ENCODE measurements around the gene PIK3R5. TPM values are rescaled to one million over a fixed set of nuclear protein-coding genes. Genes with fewer than 3 reads are reported as not detected.
A peak's percentile ranks its signal among the peaks of the same experiment; 100 is the strongest.

Gene PIK3R5
- polyA plus RNA-seq, 3 donors = 32.1 to 127 (median 47.5) TPM

DNA sequence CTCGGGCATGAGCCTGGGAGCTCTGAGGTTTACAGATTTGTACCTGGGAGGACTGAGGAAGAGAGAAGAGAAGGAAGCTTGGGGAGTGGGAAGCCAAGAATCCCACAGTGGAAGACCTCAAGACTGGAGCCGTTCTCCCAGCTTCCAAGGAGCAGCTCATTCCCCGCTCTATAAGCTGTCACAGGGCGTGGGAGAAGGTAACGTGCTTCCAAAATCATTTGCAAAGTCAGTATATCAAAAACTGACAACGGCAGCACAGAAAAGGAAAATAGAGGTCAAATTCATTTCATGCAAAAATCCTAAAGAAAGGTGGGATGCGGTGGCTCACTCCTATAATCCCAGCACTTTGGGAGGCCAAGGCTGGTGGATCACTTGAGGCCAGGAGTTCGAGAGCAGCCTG, 7.8 kb downstream of the PIK3R5 start:
- peaks cover 20 to 41% of the 10 kb centered on the region in 2 donors for H3K36me3 ChIP-seq (replicated peaks in 1 of 2; ENCODE audit: control insufficient read depth in 1 of 2, insufficient read depth in 2 of 2, low read length in 2 of 2)
- WGBS (ENCODE audit: insufficient coverage) = 97% methylated on average over 7 of the region's 8 CpGs
- intact Hi-C loops (cut with micrococcal nuclease) = no loop called here
- Mint-ChIP-seq H3K36me3 (peaks cover 78 to 83% of the 10 kb centered on the region in 2 donors), H3K4me1 (peaks cover 96% of the 10 kb centered on the region), H3K4me3 (no peak overlapping the region), H3K27ac (peak overlapping the region in 5 of 7 donors; percentile 28 to 100 (median 100)), H3K9me3 (no peaks in the 10 kb centered on the region), H3K27me3 (ENCODE audit: low read depth in 3 of 3) (peaks cover 0 to 1% (median 0%) of the 10 kb centered on the region in 3 donors)
- no peak overlapping the region for H3K4me3 ChIP-seq (replicated peaks in 1 of 3; ENCODE audit: low read depth in 2 of 3, low read length in 3 of 3)
- H2AFZ ChIP-seq (ENCODE audit: insufficient read depth, low read depth, low read length, poor library complexity, severe bottlenecking) = no peak overlapping the region
- TF ChIP-seq CTCF (IDR thresholded peaks at IDR 0.05) = no peak
- no peak overlapping the region for H3K4me2 ChIP-seq (replicated peaks; ENCODE audit: extremely low read depth, low read length, poor library complexity, severe bottlenecking)
- H3K79me2 ChIP-seq (ENCODE audit: insufficient read depth, low read length) = peaks cover 92% of the 10 kb centered on the region
- H3K27me3 ChIP-seq (ENCODE audit: control insufficient read depth in 2 of 2, insufficient read depth in 2 of 2, low read length in 2 of 2) = no peaks in the 10 kb centered on the region
- no peak overlapping the region for H3K27ac ChIP-seq (ENCODE audit: low read depth in 1 of 2, low read length in 2 of 2)
- no peaks in the 10 kb centered on the region for H3K9me3 ChIP-seq (replicated peaks in 1 of 2; ENCODE audit: control insufficient read depth in 1 of 2, insufficient read depth in 1 of 2, low read length in 2 of 2)
- peaks cover 67% of the 10 kb centered on the region for H4K20me1 ChIP-seq (ENCODE audit: insufficient read depth, low read length)
- H3K4me1 ChIP-seq (ENCODE audit: control insufficient read depth in 1 of 2, insufficient read depth in 2 of 2, low read length in 2 of 2) = peaks cover 69 to 92% of the 10 kb centered on the region in 2 donors
- no peak for DNase-seq
- H3K9ac ChIP-seq (ENCODE audit: insufficient read depth, low read length, poor library complexity, severe bottlenecking) = no peak overlapping the region

DNA sequence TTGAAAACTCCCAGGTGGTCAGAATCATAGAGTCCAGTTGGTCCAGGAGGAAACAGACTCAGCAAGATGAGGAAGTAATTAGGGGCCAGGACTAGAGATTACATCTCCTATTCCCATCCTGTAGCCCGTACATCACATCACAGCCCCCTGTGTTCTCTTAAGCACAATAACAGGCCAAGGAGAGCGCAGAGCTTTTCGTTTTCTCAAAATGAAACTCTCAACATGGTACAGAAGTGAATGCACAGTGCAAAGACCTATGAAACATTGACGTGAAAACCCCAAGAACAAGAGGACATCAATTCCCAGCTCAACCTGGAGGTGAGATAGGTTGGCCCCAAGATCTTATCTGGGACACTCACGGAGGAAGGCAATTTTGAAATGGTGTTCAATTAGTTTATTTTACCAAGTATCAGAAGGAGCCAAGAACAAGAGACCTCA, 9.0 kb downstream of the PIK3R5 start:
- H3K9me3 Mint-ChIP-seq = peaks cover 0 to 8% (median 0%) of the 10 kb centered on the region in 7 donors
- H3K4me3 Mint-ChIP-seq = peak overlapping the region in 1 of 2 donors; percentile 83
- H3K4me1 Mint-ChIP-seq = peaks cover 97% of the 10 kb centered on the region
- H3K36me3 ChIP-seq (replicated peaks in 1 of 2; ENCODE audit: control insufficient read depth in 1 of 2, insufficient read depth in 2 of 2, low read length in 2 of 2) = peaks cover 16 to 37% of the 10 kb centered on the region in 2 donors
- H3K9me3 ChIP-seq (replicated peaks in 1 of 2; ENCODE audit: control insufficient read depth in 1 of 2, insufficient read depth in 1 of 2, low read length in 2 of 2) = no peaks in the 10 kb centered on the region
- H3K4me2 ChIP-seq (replicated peaks; ENCODE audit: extremely low read depth, low read length, poor library complexity, severe bottlenecking) = peak overlapping the region; percentile 61
- intact Hi-C loops (cut with micrococcal nuclease) = no loop called here
- H3K9ac ChIP-seq (ENCODE audit: insufficient read depth, low read length, poor library complexity, severe bottlenecking) = peak overlapping the region; percentile 80
- no peak for TF ChIP-seq CTCF (IDR thresholded peaks at IDR 0.05)
- H3K79me2 ChIP-seq (ENCODE audit: insufficient read depth, low read length) = peaks cover 92% of the 10 kb centered on the region
- H3K27me3 ChIP-seq (ENCODE audit: control insufficient read depth in 2 of 2, insufficient read depth in 2 of 2, low read length in 2 of 2) = no peaks in the 10 kb centered on the region
- H3K27ac ChIP-seq (ENCODE audit: low read depth in 1 of 2, low read length in 2 of 2) = peak overlapping the region; percentile 97 to 100
- H2AFZ ChIP-seq (ENCODE audit: insufficient read depth, low read depth, low read length, poor library complexity, severe bottlenecking) = no peak overlapping the region
- peak in 2 of 3 donors; percentile 45 to 52 for DNase-seq
- peak overlapping the region; percentile 97 to 100 (median 100) for H3K27ac Mint-ChIP-seq
- peak overlapping the region in 1 of 3 experiments; percentile 47 for H3K4me3 ChIP-seq (replicated peaks in 1 of 3; ENCODE audit: low read depth in 2 of 3, low read length in 3 of 3)
- no CpG with 5 or more reads among the region's 5 CpGs for WGBS (ENCODE audit: insufficient coverage)
- H3K4me1 ChIP-seq (ENCODE audit: control insufficient read depth in 1 of 2, insufficient read depth in 2 of 2, low read length in 2 of 2) = peaks cover 72 to 92% of the 10 kb centered on the region in 2 donors
- H3K36me3 Mint-ChIP-seq = peaks cover 79 to 83% of the 10 kb centered on the region in 2 donors
- H3K27me3 Mint-ChIP-seq (ENCODE audit: low read depth in 3 of 3) = peaks cover 0 to 1% (median 0%) of the 10 kb centered on the region in 3 donors
- H4K20me1 ChIP-seq (ENCODE audit: insufficient read depth, low read length) = peaks cover 55% of the 10 kb centered on the region
